GM12891 (cell line): ENCODE data around the gene ASIC1.

Source experiments
- PAX5 ChIP-seq: IDR thresholded peaks from 2 replicates; pipeline ENCODE4 v1.6.1; 2011; ENCODE audit warnings: low read length, moderate library complexity, mild to moderate bottlenecking; ENCODE audit not compliant: insufficient read depth, severe bottlenecking
- POLR2A ChIP-seq: IDR thresholded peaks from 2 replicates; pipeline ENCODE4 v1.6.1; 2011; ENCODE audit warnings: low read depth, low read length, control low read depth
- POLR2AphosphoS5 ChIP-seq: IDR thresholded peaks from 2 replicates; pipeline ENCODE4 v1.6.1; 2011; ENCODE audit warnings: low read depth, low read length, control low read depth
- POU2F2 ChIP-seq: IDR thresholded peaks from 2 replicates; pipeline ENCODE4 v1.6.1; 2011; ENCODE audit warnings: low read depth, mild to moderate bottlenecking, control low read depth, low read length, moderate library complexity
- SPI1 ChIP-seq: IDR thresholded peaks from 2 replicates; pipeline ENCODE4 v1.6.1; 2011; ENCODE audit warnings: low read depth, low read length, control low read depth

DNA sequence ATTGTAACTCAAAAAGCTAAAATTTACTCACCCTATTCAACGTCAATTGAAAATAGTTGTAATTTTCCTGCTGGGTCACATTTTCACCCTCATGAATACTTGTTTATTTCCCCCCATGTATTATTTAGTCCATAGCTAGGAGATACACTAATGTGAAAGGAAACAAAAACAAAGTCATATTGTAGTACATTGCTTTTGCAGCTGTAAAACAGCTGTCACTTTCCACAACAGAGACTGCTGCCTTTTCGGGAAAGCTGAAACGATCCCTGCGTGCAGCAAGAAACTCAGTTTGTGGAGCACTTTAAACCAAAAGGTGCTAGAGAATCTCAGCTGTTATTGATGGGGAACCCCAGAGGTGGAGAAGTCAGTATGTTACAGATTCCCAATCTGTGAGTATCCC, 36.4 kb upstream of the ASIC1 start:
- TF ChIP-seq POLR2A (no peak), PAX5 (no peak), POLR2AphosphoS5 (no peak), SPI1 (no peak), POU2F2 (no peak)
